Skin epidermis (tissue), 12 donors: Measurements from ENCODE around the gene ALOX15B.

ENCODE experiments used
- H3K27ac ChIP-seq, 21 experiments: fragments of 200-600 bp; sonication (generic) in 11 of 21; one replicate each; pipeline ENCODE4 v1.5.0; 2020; ENCODE audit warnings: mild to moderate bottlenecking in 3 of 21, inconsistent platforms in 2 of 21, moderate library complexity in 2 of 21
- H3K4me3 ChIP-seq, 7 experiments: fragments of 200-600 bp; sonication (generic) in 2 of 7; one replicate each; pipeline ENCODE4 v1.5.0; 2020; ENCODE audit warnings: inconsistent platforms in 2 of 7, mild to moderate bottlenecking in 2 of 7, moderate library complexity in 1 of 7

Gene ALOX15B

GRCh38 chr17:8038954-8039610, at the start of gene ALOX15B:
ALOX15B (plus strand) TSS chr17:8039059; CDS start chr17:8039156, 97 bp downstream.
- Histone ChIP-seq H3K4me3 (peak within 1 kb of the TSS in 6 of 7 experiments; percentile 14 to 36 (median 20)), H3K27ac (peak within 1 kb of the TSS in 7 of 21 experiments; percentile 10 to 64 (median 29))

- Histone ChIP-seq H3K27ac (peak overlapping the region in 19 of 21 experiments; percentile 21 to 90 (median 74)), H3K4me3 (peak overlapping the region; percentile 36 to 66 (median 56))
Observed at GRCh38 chr17:7989781-7990655, 48.8 kb upstream of the ALOX15B start.

GRCh38 chr17:7992516-7992915, 46.3 kb upstream of the ALOX15B start:
- no peak overlapping the region for H3K27ac ChIP-seq

GRCh38 chr17:7992924-7993323, 45.9 kb upstream of the ALOX15B start:
- Histone ChIP-seq H3K4me3 (no peak overlapping the region), H3K27ac (no peak overlapping the region)

More at GRCh38 chr17:7992516-7992915, 46.3 kb upstream of the ALOX15B start:
- H3K4me3 ChIP-seq, result no peak overlapping the region

- H3K27ac ChIP-seq, result no peak overlapping the region
- no peak overlapping the region for H3K4me3 ChIP-seq
Observed at GRCh38 chr17:7993972-7994589, 44.8 kb upstream of the ALOX15B start.

GRCh38 chr17:7995724-7996123, 43.1 kb upstream of the ALOX15B start:
- Histone ChIP-seq H3K4me3 (no peak overlapping the region), H3K27ac (no peak overlapping the region)

- H3K4me3 ChIP-seq, result no peak overlapping the region
- no peak overlapping the region for H3K27ac ChIP-seq
Observed at GRCh38 chr17:7997186-7997585, 41.7 kb upstream of the ALOX15B start.

- Histone ChIP-seq H3K27ac (no peak within 1 kb of the TSS), H3K4me3 (peak within 1 kb of the TSS in 1 of 7 experiments; percentile 3)
Observed at GRCh38 chr17:8001976-8002720, 36.7 kb upstream of the ALOX15B start, which contains the start of gene GUCY2D. GUCY2D (plus strand) TSS chr17:8002615; CDS start chr17:8003048, 433 bp downstream.

GRCh38 chr17:8002721-8003593, 35.9 kb upstream of the ALOX15B start:
- peak overlapping the region in 1 of 7 experiments; percentile 3 for H3K4me3 ChIP-seq
- no peak overlapping the region for H3K27ac ChIP-seq

GRCh38 chr17:8003594-8004181, 35.2 kb upstream of the ALOX15B start:
- Histone ChIP-seq H3K4me3 (no peak overlapping the region), H3K27ac (no peak overlapping the region)

- Histone ChIP-seq H3K27ac (no peak overlapping the region), H3K4me3 (no peak overlapping the region)
Observed at GRCh38 chr17:8004899-8005298, 34.0 kb upstream of the ALOX15B start.

GRCh38 chr17:8005357-8005756, 33.5 kb upstream of the ALOX15B start:
- no peak overlapping the region for H3K4me3 ChIP-seq
- H3K27ac ChIP-seq, result no peak overlapping the region

- Histone ChIP-seq H3K27ac (no peak overlapping the region), H3K4me3 (no peak overlapping the region)
Observed at GRCh38 chr17:8005967-8006730, 32.7 kb upstream of the ALOX15B start.

- Histone ChIP-seq H3K4me3 (no peak overlapping the region), H3K27ac (no peak overlapping the region)
Observed at GRCh38 chr17:8006836-8007680, 31.8 kb upstream of the ALOX15B start.

- Histone ChIP-seq H3K4me3 (no peak overlapping the region), H3K27ac (no peak overlapping the region)
Observed at GRCh38 chr17:8007836-8008235, 31.0 kb upstream of the ALOX15B start.

- H3K27ac ChIP-seq, result no peak overlapping the region
- H3K4me3 ChIP-seq, result no peak overlapping the region
Observed at GRCh38 chr17:8012045-8012580, 26.7 kb upstream of the ALOX15B start.
